ENCODE results near the gene TMPRSS2. TPM values are rescaled to one million over a fixed set of nuclear protein-coding genes. Genes with fewer than 3 reads are reported as not detected.

TMPRSS2 gene
- total and polyA plus RNA-seq, 9 of the 15 experiments (the other 6 are each of a cell fraction or from before 2014, with no cell fraction given) = 0.20 TPM; not detected in 8

DNA sequence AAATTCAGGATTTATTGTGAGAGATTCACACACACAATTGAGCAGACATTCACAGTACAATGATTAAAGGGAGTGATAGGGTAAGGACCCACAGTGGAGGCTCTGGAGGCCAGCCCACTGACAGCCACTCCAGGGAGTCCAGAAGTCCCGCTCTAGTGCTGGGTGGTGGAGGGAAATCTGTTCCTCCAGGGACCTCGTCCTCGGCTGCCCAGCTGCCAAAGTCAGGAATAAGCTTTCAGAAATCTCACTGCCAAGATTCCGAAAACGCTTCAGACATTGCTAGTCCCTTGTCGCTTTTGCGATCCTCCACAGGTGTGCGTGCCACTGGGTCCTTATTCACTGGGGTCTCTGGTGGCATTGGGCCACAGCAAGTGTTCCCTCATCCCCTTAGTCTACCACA, 79.6 kb downstream of the TMPRSS2 start:
- no peak for DNase-seq (ENCODE audit: extremely low read depth in 1 of 4, low spot score in 3 of 4)
- FAIRE-seq = no peak
- intact Hi-C loops (cut with micrococcal nuclease) = no loop called here

More for the DNA sequence above, 79.6 kb downstream of the TMPRSS2 start:
- no TSS peak for BruUV-seq (replicated peaks)
- H3K4me3 ChIP-seq = no peak overlapping the region
- no peak overlapping the region for H3K27ac ChIP-seq (ENCODE audit: extremely low read depth, low read depth, low read length)
- H2AFZ ChIP-seq (ENCODE audit: low read depth, low read length) = no peak overlapping the region
- POLR2A ChIA-PET = no interaction called here
- TF ChIP-seq LEF1 (IDR thresholded peaks at IDR 0.05) = no peak
- no peak for TF ChIP-seq PTRF (tag; IDR thresholded peaks at IDR 0.05)
- TF ChIP-seq, protein P1, sequence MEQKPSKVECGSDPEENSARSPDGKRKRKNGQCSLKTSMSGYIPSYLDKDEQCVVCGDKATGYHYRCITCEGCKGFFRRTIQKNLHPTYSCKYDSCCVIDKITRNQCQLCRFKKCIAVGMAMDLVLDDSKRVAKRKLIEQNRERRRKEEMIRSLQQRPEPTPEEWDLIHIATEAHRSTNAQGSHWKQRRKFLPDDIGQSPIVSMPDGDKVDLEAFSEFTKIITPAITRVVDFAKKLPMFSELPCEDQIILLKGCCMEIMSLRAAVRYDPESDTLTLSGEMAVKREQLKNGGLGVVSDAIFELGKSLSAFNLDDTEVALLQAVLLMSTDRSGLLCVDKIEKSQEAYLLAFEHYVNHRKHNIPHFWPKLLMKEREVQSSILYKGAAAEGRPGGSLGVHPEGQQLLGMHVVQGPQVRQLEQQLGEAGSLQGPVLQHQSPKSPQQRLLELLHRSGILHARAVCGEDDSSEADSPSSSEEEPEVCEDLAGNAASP (IDR thresholded peaks at IDR 0.05) = no peak
- TF ChIP-seq, protein P2, sequence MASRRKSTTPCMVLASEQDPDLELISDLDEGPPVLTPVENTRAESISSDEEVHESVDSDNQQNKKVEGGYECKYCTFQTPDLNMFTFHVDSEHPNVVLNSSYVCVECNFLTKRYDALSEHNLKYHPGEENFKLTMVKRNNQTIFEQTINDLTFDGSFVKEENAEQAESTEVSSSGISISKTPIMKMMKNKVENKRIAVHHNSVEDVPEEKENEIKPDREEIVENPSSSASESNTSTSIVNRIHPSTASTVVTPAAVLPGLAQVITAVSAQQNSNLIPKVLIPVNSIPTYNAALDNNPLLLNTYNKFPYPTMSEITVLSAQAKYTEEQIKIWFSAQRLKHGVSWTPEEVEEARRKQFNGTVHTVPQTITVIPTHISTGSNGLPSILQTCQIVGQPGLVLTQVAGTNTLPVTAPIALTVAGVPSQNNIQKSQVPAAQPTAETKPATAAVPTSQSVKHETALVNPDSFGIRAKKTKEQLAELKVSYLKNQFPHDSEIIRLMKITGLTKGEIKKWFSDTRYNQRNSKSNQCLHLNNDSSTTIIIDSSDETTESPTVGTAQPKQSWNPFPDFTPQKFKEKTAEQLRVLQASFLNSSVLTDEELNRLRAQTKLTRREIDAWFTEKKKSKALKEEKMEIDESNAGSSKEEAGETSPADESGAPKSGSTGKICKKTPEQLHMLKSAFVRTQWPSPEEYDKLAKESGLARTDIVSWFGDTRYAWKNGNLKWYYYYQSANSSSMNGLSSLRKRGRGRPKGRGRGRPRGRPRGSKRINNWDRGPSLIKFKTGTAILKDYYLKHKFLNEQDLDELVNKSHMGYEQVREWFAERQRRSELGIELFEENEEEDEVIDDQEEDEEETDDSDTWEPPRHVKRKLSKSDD (conservative IDR thresholded peaks at IDR 0.05; ENCODE audit: low read length) = no peak
- no peak for TF ChIP-seq NCOA1 (IDR thresholded peaks at IDR 0.05; ENCODE audit: low read depth)
- no peak for TF ChIP-seq HOXB6 (CRISPR knock-in tag; IDR thresholded peaks at IDR 0.05; ENCODE audit: borderline replicate concordance)
- TF ChIP-seq SOX6 (IDR thresholded peaks at IDR 0.05) = no peak
- TF ChIP-seq, protein P3, sequence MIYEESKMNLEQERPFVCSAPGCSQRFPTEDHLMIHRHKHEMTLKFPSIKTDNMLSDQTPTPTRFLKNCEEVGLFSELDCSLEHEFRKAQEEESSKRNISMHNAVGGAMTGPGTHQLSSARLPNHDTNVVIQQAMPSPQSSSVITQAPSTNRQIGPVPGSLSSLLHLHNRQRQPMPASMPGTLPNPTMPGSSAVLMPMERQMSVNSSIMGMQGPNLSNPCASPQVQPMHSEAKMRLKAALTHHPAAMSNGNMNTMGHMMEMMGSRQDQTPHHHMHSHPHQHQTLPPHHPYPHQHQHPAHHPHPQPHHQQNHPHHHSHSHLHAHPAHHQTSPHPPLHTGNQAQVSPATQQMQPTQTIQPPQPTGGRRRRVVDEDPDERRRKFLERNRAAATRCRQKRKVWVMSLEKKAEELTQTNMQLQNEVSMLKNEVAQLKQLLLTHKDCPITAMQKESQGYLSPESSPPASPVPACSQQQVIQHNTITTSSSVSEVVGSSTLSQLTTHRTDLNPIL (CRISPR knock-in tag; IDR thresholded peaks at IDR 0.05) = no peak
- TF ChIP-seq NCOR1 (IDR thresholded peaks at IDR 0.05) = no peak
- no peak for TF ChIP-seq NR1H2 (CRISPR knock-in tag; IDR thresholded peaks at IDR 0.05)
- TF ChIP-seq, protein P4, sequence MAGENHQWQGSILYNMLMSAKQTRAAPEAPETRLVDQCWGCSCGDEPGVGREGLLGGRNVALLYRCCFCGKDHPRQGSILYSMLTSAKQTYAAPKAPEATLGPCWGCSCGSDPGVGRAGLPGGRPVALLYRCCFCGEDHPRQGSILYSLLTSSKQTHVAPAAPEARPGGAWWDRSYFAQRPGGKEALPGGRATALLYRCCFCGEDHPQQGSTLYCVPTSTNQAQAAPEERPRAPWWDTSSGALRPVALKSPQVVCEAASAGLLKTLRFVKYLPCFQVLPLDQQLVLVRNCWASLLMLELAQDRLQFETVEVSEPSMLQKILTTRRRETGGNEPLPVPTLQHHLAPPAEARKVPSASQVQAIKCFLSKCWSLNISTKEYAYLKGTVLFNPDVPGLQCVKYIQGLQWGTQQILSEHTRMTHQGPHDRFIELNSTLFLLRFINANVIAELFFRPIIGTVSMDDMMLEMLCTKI (IDR thresholded peaks at IDR 0.05; ENCODE audit: partially characterized antibody) = no peak
- no peak for TF ChIP-seq MYBL2 (IDR thresholded peaks at IDR 0.05; ENCODE audit: low read depth)
- TF ChIP-seq MYBL2 (CRISPR knock-in tag; IDR thresholded peaks at IDR 0.05; ENCODE audit: borderline replicate concordance) = no peak
- TF ChIP-seq, protein P5, sequence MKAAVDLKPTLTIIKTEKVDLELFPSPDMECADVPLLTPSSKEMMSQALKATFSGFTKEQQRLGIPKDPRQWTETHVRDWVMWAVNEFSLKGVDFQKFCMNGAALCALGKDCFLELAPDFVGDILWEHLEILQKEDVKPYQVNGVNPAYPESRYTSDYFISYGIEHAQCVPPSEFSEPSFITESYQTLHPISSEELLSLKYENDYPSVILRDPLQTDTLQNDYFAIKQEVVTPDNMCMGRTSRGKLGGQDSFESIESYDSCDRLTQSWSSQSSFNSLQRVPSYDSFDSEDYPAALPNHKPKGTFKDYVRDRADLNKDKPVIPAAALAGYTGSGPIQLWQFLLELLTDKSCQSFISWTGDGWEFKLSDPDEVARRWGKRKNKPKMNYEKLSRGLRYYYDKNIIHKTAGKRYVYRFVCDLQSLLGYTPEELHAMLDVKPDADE (conservative IDR thresholded peaks at IDR 0.05; ENCODE audit: control insufficient read depth, low read depth, low read length) = no peak
- no peak overlapping the region for H3K4me2 ChIP-seq (ENCODE audit: insufficient read depth, low read length)
- peaks cover 22 to 42% of the 10 kb centered on the region in 2 experiments; a peak in 4 of 5 replicates for H3K27me3 ChIP-seq (ENCODE audit: control insufficient read depth in 2 of 2, insufficient read depth in 2 of 2, low read length in 2 of 2)
- no peaks in the 10 kb centered on the region for H3K36me3 ChIP-seq (ENCODE audit: control insufficient read depth, insufficient read depth, low read length)
- peaks cover 0 to 5% of the 10 kb centered on the region in 2 experiments; a peak in 1 of 5 replicates for H3K4me1 ChIP-seq (replicated peaks in 1 of 2; ENCODE audit: control insufficient read depth in 2 of 2, insufficient read depth in 2 of 2, low read length in 2 of 2)
- no peaks in the 10 kb centered on the region for H3K9me3 ChIP-seq (replicated peaks; ENCODE audit: control insufficient read depth, insufficient read depth, low read depth, low read length)
- no peaks in the 10 kb centered on the region for H3K79me2 ChIP-seq (ENCODE audit: control insufficient read depth, insufficient read depth, low read length)
- no peaks in the 10 kb centered on the region for H4K20me1 ChIP-seq (replicated peaks; ENCODE audit: control insufficient read depth, insufficient read depth, low read length)
- CTCF ChIA-PET (ENCODE audit: low intra/inter-chr PET ratio) = no interaction called here
- H3K9ac ChIP-seq (ENCODE audit: insufficient read depth in 1 of 2, low read depth in 2 of 2, low read length in 2 of 2) = no peak overlapping the region
- no peak for ATAC-seq
- in situ Hi-C loops (cut with MboI) = no loop called here
- H3K9me1 ChIP-seq (ENCODE audit: control insufficient read depth, insufficient read depth, low read length) = no peaks in the 10 kb centered on the region
- WGBS (ENCODE audit: insufficient coverage, low coverage, missing lambda C conversion rate) = 0% methylated on average over 8 of the region's 8 CpGs
